NK-92 (cell line): ENCODE results near the gene COL15A1.
"Not testable (repeated sequence)": the region's sequence is repeated elsewhere in the genome, so short reads cannot be mapped to it uniquely, and the experiment has no call there.

Experiments used
- DNase-seq: peaks from one replicate; lab custom pipeline; 2025; ENCODE audit not compliant: unreplicated experiment; lab: John Stamatoyannopoulos, UW

The COL15A1 gene

DNA sequence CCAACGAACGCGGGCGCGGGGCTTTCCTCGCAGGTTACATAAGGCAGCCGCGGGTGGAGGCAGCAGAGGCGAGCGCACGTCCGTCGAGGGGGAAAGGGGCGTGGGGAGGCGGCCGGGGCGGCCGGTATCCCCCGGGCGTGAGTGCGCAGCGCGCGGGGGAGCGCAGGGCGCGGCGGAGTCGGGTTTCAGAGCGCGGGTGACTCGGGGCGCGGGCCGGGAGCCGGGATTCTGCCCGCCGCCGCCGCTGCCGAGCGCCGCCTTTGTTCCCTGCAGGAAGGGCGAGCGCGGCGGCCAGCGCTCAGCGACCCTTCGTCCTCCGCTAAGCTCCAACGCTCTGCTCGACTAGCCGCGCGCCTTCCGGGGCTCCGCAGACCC is at the start of gene COL15A1:
COL15A1 (plus strand) TSS at position 226 of the 375 bp plus-strand sequence. CDS start 155 bp downstream, outside the sequence.
- DNase-seq: no peak

DNA sequence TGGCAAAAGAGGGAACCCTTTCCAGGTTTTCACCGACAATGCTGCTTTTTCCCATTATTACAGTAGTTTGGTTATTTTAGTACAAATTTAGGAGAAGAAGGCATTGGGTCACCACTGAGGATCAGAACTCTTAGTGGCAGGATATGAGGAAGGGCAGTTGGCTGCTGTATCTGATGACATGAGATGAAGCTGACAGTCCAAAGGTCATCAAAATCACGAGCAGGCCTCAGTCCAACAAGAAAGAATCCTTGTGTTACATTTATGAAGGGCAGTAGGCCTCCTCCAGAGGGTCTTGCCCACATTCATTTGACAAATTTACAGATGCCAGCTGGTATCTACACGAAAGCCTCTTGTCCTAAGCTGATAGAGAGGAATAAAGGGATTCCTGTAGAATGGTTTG is 49.5 kb upstream of the COL15A1 start:
- no peak for DNase-seq

DNA sequence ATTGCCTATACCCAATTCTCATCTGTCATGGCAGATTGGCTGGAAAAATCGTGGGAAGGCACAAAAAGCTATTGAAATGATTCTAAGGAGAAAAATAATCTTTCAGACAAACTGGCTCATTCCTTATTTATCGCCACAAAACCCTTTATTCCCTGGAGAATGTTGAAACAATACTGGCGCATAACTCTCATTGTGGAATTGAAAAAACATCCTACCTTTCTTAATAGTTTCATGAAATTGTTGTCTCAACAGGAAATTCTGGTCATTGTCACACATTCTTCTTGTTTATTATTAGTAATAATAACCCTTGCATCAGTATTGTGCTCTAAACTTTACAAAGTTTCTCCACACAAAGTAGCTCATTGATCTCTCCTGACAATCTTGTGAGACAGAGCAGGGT is 48.9 kb upstream of the COL15A1 start:
- DNase-seq: no peak

DNA sequence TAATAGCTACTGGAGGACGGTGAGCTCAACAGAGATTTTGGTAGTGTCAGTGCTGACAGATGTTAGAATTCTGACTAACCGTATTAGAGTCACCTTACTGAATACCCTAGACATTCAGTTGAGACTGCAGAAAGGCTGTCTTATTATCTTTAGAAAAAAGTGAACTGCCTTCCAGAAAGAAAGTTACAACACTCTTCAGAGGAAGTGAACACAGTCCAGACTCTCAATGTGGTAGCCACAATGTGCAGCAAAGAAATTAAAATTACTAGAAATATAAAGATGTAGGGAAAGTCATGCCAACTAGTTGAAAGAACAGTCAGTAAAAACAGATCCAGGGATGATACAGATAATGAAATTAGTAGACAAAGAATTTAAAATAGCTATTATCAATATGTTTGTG is 47.1 kb upstream of the COL15A1 start:
- DNase-seq: no peak

DNA sequence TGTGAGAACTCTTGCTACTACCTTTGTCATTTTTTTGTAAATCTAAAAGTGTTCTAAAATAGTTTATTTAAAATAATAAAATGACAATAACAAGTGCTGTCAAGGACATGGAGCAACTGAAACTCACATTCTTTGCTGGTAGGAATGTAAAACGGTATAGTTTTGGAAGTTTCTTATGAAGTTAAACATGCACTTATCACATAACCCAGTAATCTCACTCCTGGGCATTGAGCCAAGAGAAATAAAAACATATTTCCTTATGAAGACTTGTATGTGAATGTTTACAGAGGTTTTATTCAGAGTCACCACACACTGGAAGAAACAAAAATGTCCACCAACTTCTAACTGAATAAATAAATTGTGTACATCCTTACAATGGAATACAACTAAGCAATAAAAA is 46.0 kb upstream of the COL15A1 start:
- DNase-seq: no peak

DNA sequence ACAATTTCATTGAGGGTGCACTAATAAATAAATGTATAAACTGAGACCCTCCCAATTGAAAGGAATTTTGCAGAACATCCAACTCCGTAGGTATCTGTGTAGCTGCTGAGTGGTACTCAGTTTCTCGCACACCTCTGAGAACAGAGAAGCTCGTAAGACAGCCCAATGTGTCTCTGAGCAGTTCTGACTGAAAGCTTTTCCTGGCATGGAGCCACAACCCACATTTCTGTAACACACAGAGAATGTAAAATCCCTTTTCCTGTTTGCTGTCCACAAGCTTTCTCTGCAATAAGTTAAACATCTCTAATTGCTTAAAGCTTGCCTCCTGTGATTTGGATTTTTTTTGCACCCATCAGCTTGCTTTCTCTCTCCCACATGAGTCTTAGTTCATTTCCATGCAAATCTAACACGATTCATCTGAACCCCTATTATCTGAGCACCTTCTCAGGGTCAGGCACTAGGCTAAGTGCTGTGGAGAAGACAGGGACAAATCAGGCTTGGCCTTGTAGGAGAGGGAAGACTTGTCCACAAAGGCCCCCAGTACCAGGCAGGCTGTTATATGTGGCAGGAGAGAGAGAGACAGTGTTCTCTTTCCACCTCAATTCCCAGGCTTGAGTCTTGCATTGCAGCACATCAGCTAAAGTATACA is 44.2 kb upstream of the COL15A1 start:
- DNase-seq: no peak

DNA sequence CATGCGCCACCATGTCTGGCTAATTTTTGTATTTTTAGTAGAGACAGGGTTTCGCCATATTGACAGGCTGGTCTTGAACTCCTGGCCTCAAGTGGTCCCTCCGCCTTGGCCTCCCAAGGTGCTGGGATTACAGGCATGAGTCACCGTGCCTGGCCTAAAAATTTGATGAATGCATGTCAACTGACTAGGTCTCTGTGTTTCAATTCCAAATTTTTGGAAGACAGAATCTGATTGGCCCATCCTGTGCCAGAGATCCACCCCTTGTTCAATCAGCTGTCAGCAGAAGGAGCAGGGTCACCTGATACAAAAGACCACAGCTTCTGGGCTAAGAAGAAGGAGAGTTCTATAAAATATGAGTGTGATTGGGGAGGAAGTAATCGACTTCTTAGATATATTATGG is 43.5 kb upstream of the COL15A1 start:
- DNase-seq: no peak

DNA sequence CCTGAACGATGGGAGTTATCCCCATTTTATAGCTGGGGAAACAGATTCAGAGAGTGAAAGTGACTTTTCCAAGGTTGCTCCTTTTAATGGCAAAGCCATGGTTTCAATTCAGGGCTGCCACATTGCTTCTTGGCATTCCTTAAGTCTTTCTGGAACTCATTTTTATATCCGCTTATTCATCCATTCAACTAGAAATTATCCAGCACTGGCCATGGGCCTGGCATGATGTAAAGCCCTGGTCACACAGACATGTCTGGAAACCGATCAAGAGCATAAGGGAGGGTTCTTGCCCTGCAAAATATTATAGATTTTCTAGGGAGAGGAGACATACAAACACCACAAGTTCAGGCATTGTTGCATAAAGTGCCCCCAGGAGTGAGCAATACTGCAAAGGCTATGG is 43.0 kb upstream of the COL15A1 start:
- DNase-seq: no peak

DNA sequence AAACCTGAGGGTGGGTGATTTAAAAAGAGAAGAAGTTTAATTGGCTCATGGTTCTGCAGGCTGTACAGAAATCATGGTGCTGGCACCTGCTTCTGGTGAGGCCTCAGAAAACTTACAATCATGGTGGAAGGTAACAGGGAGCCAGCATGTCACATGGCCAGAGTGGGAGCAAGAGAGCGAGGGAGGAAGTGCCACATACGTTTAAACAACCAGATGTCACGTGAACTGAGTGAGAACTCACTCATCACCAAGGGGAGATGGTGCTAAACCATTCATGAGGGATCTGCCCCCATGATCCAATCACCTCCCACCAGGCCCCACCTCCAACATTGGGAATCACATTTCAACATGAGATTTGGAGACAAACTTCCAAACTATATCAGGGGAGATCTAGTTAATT is 41.9 kb upstream of the COL15A1 start:
- DNase-seq: not testable (repeated sequence)

DNA sequence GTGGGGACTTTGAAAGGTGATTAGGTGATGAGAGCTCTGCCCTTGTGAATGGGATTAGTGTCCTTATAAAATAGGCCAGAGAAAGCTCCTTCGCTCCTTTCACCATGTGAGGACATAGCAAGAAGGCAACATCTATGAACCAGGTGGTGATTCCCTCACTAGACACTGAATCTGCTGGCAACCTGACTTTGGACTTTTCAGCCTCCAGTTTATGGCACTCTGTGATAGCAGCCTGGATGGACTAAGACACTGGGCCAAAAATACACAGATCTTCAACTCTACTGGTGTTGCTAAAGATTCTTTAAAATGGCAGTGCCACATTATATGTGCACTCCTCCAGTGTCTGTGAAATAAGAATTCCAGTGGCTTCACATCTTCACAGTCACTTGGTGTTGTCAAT is 41.2 kb upstream of the COL15A1 start:
- DNase-seq: no peak

DNA sequence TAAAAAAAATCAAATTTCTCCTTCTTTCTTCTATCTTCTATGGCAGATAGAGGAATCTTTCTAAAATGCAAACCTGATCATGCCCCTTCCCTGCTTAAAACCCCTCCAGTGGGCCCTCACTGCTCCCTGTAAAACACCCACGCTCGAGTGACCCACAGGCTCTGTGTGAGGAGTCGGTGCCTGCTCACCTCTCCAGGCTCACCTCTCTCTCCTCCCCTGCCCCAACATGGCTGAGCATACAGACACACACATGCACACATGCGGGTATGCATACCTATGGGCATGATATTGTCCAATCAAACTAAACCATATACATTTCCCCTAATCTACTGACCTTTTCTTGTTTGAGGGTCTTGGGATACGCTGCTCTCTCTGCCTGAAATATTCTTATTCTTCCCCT is 40.8 kb upstream of the COL15A1 start:
- DNase-seq: no peak

DNA sequence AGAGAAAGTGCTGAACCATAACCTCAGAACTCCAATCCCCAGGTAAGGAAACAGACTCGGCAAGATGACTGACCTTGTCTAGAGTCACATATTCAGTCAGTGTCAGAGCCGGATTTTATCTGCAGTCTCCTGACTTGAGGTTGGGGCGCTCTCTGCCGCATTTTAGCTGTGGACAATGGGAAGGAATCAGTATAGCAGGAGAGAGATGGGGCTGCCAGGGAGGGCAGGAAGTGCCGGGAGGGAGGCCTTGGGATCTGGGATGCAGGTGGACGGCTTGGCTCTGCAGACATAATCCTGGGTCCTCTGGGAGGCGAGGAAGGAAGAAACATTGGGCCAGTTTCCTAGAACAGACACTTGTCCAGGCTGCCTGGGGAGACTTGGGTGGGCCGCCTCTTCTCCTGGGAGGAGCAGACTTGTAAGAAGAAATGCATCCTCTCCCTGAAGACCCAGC is 39.7 kb upstream of the COL15A1 start:
- DNase-seq: no peak

DNA sequence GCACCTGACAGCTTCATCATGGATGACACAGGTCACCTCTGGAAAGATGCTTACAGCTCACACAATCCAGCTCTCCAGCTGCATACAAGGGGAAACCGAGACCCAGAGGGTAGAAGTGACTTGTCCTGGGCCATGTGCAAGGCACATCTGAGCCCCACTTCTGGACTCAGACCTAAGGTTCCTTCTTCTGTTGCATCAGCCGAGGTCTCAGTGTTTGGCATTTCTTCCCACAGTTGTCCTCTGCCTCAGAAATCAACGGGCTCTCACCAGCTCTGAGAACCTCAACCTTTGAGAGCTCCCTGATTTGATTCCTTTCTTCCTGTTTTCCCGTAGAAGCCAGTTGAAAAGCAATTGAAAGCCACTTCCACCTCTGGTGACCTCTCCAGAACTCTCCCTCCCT is 38.7 kb upstream of the COL15A1 start:
- DNase-seq: no peak

DNA sequence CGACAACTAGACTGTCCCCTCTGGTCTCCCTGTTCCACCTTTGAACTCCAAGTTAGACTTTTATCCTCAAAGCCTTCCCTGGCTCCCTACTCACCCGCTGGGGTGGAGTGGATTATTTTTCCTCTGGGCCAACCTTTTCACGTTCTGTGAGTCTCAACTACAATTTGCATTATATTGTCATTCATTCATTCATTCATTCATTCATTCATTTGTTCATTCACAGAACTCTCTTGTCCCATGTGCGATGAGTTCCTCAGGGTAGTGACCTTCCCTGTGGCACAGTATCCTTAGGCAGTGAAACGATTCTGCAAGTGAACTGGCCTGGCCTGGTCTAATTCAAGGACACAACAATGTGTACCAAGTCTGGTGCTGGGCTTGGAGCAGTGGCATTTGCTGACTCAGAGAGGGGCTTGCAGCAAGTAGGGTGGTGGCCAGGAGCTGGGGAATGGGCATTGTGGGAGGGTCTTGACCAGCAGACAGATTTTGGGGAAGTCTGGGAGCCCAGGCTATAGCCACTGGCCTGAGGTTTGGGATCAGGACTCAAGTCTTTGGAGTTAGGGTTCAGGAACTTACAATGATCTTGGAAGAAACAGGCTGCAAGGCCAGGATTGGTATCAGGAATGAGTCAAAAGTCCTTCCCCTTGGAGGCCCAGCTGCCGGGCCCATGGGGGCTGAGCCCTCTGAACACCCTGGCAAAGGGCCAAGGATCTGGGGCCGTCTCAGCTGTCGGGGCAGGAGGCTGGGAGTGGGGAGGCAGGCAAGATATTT is 37.2 kb upstream of the COL15A1 start:
- no peak for DNase-seq

DNA sequence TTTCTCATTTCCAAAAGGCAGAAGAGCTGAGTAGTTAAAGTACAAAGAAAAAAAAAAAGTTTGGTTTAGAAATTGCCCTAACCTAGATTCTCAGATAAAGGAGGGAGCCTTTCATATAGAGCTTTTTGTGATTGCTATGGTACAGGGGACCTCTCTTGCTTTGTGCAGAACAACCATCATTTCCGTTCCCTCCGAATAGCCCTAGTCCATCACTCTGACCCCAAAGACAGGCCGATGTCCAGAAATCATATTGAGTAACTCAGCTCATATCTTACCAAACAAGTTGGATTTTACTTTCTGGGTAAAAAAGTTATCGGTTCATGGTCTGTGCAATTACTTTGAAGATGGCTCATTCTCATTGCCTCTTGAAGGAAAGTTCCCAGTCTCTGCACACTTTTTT is 36.7 kb upstream of the COL15A1 start:
- DNase-seq: no peak

DNA sequence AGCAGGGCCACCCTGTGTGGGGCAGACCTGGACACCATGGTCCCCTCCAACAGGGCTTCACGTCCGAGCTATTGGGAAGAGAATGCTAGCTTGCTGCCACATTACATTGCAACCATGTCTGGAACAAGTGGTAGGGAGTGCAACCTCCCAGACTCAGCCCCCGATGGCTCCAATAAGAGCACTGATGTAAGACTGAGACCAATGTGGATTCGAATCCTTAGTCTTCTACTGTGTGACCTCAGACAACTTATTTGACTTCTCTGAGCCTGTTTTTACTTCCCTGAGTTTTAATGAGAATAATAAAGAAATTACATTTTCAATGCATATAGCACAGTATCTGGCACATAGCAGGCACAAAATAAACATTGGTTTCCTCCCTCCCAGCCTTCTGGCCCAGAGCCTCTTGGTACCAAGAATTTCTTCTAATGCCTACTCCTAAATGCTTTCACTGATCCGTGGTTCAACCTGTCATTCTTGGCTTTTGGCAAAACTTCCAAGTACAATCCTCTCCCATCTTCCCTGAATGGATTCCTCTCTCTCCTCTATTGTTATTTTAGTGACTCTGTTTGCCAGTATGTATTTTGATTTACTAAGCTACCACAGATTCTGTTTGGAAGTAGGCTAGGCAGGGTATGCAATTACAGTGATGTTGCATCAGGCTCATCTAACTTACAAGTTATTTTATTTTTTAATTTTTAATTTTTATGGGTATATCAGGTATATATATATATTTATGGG is 34.6 kb upstream of the COL15A1 start:
- no peak for DNase-seq

DNA sequence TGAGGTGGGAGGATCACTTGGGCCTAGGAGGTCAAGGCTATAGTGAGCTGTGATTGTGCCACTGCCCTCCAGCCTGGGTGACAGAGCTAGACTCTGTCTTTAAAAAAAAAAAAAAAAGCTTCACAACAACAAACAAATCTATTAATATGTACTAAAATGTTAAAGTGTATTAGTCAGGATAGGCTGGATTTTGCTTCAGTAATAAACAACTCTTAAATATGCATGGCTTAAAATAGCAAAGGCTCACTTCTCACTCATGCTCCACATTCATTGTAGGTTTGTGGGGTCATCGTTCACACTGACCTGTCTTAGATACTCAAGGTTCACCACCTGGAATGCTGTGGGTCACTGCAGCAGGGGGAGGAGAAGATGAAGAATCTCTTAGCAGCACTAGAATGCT is 33.8 kb upstream of the COL15A1 start:
- no peak for DNase-seq

DNA sequence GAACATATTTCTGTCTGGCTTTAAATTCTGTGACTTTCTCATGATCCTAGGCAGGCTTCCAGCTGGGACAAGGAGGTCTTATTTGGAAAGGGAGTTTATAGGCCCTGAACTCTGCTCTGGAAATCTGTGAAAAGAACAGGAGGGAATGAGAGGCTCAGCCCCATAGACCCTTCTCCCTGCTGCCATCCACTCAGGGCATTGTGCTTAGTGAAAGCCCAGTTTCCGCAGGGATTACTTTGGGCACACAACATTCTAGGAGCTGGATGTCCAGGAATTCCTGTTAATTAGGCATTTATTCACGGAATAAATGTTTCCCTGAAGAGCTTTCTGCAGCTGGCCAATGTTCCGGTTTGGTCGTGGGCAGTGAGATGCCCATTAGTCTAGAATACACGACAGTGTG is 32.7 kb upstream of the COL15A1 start:
- DNase-seq: no peak

DNA sequence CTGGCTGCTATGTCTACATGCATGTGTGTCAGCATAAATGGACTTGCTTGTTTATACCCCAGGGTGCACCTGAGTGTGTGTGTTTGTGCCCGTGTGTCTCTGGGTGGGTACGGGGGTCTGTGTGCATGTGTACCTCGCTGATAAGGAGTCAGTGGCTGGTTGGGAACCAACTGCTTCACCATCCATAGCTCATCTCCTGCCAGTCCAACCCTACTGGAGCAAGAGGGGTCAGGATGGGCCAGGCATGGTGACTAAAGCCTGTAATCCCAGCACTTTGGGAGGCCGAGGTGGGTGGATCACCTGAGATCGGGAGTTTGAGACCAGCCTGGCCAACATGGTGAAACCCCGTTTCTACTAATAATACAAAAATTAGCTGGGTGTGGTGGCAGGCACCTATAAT is 32.0 kb upstream of the COL15A1 start:
- DNase-seq: not testable (repeated sequence)

DNA sequence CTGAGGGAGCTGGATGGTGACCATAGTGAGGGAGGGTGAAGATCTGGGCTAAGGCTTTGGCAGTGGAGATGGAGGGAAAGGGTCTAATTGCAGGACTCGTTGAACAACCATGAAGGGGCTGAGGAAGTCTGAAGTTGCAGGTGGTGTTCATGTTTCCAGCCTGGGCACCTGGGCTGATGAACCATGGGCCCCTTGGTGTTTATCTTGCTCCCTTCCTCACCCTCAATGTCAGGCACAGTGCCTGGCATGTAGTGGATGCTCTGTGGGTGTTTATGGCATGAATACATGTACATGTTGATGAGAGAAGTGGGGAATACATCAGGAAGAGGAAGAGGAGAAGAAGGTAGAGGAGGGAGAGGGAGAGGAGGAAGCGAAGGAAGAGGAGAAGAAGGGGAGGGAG is 31.3 kb upstream of the COL15A1 start:
- DNase-seq: no peak

DNA sequence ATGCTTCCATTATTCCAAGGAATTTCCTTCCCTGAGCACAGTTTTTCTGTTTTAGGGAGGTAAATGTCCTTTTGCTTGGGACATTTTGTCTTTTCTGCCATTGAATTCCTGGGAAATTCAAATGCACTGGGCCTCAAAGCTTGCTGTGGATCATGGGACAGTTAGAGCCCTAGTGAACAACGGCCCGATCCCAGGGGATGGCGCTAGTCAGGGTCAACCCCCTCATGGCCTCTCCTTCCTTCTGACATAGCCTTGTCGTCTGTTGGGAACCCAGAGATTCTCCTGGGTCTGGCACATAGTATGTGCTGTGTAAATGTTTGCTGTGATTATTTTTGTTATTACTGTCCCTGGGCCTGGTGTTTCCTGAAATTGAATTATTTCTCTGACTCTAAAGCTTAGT is 30.7 kb upstream of the COL15A1 start:
- no peak for DNase-seq

DNA sequence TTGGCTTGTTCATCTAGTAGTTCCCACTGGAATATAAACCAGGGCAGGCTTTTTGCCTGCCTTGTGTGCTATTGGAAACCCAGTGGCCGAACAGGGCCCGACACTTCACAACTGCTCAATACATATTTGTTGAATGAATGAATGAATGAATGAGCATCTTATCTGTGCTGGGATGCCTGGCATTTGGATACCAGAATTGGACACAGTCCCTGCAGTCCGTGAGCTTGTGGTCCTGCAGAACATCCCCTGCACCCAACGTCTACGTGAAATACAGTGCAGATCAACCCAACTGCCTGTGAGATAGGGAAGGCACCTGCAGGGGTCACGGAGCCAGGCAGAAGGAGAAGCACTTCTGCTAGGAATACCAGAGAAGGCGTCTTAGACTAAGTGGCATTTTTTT is 30.0 kb upstream of the COL15A1 start:
- DNase-seq: no peak
